HepG2 (cell line): ENCODE results near the gene HSD17B2. TPM values are rescaled to one million over a fixed set of nuclear protein-coding genes. Genes with fewer than 3 reads are reported as not detected.

Experiments used
- ARID2 ChIP-seq: sonication (generic); formaldehyde crosslinking; IDR thresholded peaks from 2 replicates; pipeline ENCODE4 v1.8.1; 2022; ENCODE audit warnings: mild to moderate bottlenecking, missing genetic modification reagents, borderline replicate concordance
- CEBPG ChIP-seq: IDR thresholded peaks from 2 replicates; pipeline ENCODE4 v1.6.1; 2016
- CTCF ChIP-seq: sonication (generic); formaldehyde crosslinking; IDR thresholded peaks from 2 replicates; pipeline ENCODE4 v1.5.0; 2020; ENCODE audit warnings: mild to moderate bottlenecking, missing genetic modification reagents, moderate library complexity
- IRF2 ChIP-seq: IDR thresholded peaks from 2 replicates; pipeline ENCODE4 v1.6.1; 2018; ENCODE audit warnings: missing genetic modification reagents, missing compliant biosample characterization
- MYC ChIP-seq: sonication (generic); formaldehyde crosslinking; IDR thresholded peaks from 2 replicates; pipeline ENCODE4 v1.9.0; 2021; ENCODE audit warnings: missing genetic modification reagents, borderline replicate concordance
- RFX1 ChIP-seq: fragments of 450-650 bp; IDR thresholded peaks from 2 replicates; pipeline ENCODE4 v1.6.1; 2017
- SOX5 ChIP-seq: IDR thresholded peaks from 2 replicates; pipeline ENCODE4 v1.6.1; 2016; ENCODE audit warnings: borderline replicate concordance
- TARDBP ChIP-seq: sonication (generic); formaldehyde crosslinking; IDR thresholded peaks from 2 replicates; pipeline ENCODE4 v1.8.0; 2022; ENCODE audit warnings: mild to moderate bottlenecking, missing genetic modification reagents
- TGIF2 ChIP-seq: IDR thresholded peaks from 2 replicates; pipeline ENCODE4 v1.6.1; 2016; ENCODE audit warnings: control low read depth, missing compliant biosample characterization
- THYN1 ChIP-seq: sonication (generic); formaldehyde crosslinking; IDR thresholded peaks from 2 replicates; pipeline ENCODE4 v1.8.1; 2023; ENCODE audit warnings: low read depth, mild to moderate bottlenecking, moderate library complexity, missing genetic modification reagents, borderline replicate concordance
- ZNF326 ChIP-seq: sonication (generic); formaldehyde crosslinking; IDR thresholded peaks from 2 replicates; pipeline ENCODE4 v1.4.0; 2020; ENCODE audit warnings: missing genetic modification reagents, borderline replicate concordance
- polyA plus RNA-seq, 8 experiments: library from polyadenylated mRNA; depleted of rRNA in 3 of 8; stranded (reverse) in 7 of 8; unstranded in 1 of 8; fragments of >200 nt; fragmentation: Illumina TruSeq in 4 of 8; extraction: Trizol in 4 of 8; gene quantifications; 2 replicates each; pipeline versions ENCODE4 v1.2.1 to v1.2.3, GENCODE V29; 2011 to 2016; ENCODE audit warnings: low read depth in 4 of 8, missing spikeins in 1 of 8, mixed read lengths in 1 of 8; ENCODE audit not compliant: insufficient read depth in 1 of 8
- total RNA-seq, 5 experiments: library from RNA; depleted of rRNA; stranded (reverse); fragments of >200 nt; fragmentation: Illumina TruSeq; extraction: Trizol; gene quantifications; 2 replicates each; pipeline ENCODE4 v1.2.3, GENCODE V29; 2016; ENCODE audit warnings: low read depth in 1 of 5
- TF ChIP-seq, protein P1 (sequence below): sonication (generic); formaldehyde crosslinking; conservative IDR thresholded peaks from 2 replicates; pipeline ENCODE4 v1.4.0; 2020; ENCODE audit warnings: missing genetic modification reagents
- TF ChIP-seq, protein P2 (sequence below): sonication (generic); formaldehyde crosslinking; IDR thresholded peaks from 2 replicates; pipeline ENCODE4 v1.5.1; 2020; ENCODE audit warnings: missing genetic modification reagents, mild to moderate bottlenecking, borderline replicate concordance
- TF ChIP-seq, protein P3 (sequence below): sonication (generic); formaldehyde crosslinking; IDR thresholded peaks from 2 replicates; pipeline ENCODE4 v1.5.0; 2020; ENCODE audit warnings: missing genetic modification reagents
- TF ChIP-seq, protein P4 (sequence below): IDR thresholded peaks from 2 replicates; pipeline ENCODE4 v1.4.0; 2020; ENCODE audit warnings: mild to moderate bottlenecking, missing genetic modification reagents

Gene HSD17B2
- total and polyA plus RNA-seq, 2 of the 13 experiments (the other 11 are each of a cell fraction or from before 2014, with no cell fraction given): 26.3 to 69.3 TPM

- no peak for TF ChIP-seq CTCF (CRISPR knock-in tag)
- TF ChIP-seq, protein P1, sequence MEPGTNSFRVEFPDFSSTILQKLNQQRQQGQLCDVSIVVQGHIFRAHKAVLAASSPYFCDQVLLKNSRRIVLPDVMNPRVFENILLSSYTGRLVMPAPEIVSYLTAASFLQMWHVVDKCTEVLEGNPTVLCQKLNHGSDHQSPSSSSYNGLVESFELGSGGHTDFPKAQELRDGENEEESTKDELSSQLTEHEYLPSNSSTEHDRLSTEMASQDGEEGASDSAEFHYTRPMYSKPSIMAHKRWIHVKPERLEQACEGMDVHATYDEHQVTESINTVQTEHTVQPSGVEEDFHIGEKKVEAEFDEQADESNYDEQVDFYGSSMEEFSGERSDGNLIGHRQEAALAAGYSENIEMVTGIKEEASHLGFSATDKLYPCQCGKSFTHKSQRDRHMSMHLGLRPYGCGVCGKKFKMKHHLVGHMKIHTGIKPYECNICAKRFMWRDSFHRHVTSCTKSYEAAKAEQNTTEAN: 0 out of 2 replicates have a peak, but pooled peaks have one; percentile 39
- no peak for TF ChIP-seq RFX1
- no peak for TF ChIP-seq ARID2 (CRISPR knock-in tag)
- TF ChIP-seq TARDBP: peak; percentile 54; the same call in 1 of the 2 replicates
- TF ChIP-seq IRF2: peak; percentile 71; the same call in 1 of the 2 replicates
- TF ChIP-seq THYN1 (CRISPR knock-in tag): no peak
- no peak for TF ChIP-seq MYC
- peak; percentile 89 for TF ChIP-seq CEBPG (CRISPR knock-in tag)
- 0 out of 2 replicates have a peak, but pooled peaks have one; percentile 28 for TF ChIP-seq ZNF326 (CRISPR knock-in tag)
- TF ChIP-seq, protein P2, sequence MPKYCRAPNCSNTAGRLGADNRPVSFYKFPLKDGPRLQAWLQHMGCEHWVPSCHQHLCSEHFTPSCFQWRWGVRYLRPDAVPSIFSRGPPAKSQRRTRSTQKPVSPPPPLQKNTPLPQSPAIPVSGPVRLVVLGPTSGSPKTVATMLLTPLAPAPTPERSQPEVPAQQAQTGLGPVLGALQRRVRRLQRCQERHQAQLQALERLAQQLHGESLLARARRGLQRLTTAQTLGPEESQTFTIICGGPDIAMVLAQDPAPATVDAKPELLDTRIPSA (CRISPR knock-in tag): no peak
- TF ChIP-seq, protein P3, sequence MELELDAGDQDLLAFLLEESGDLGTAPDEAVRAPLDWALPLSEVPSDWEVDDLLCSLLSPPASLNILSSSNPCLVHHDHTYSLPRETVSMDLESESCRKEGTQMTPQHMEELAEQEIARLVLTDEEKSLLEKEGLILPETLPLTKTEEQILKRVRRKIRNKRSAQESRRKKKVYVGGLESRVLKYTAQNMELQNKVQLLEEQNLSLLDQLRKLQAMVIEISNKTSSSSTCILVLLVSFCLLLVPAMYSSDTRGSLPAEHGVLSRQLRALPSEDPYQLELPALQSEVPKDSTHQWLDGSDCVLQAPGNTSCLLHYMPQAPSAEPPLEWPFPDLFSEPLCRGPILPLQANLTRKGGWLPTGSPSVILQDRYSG (CRISPR knock-in tag): no peak
- peak; percentile 57; the same call in 1 of the 2 replicates for TF ChIP-seq SOX5 (CRISPR knock-in tag)
- 0 out of 2 replicates have a peak, but pooled peaks have one; percentile 38 for TF ChIP-seq TGIF2 (CRISPR knock-in tag)
- TF ChIP-seq, protein P4, sequence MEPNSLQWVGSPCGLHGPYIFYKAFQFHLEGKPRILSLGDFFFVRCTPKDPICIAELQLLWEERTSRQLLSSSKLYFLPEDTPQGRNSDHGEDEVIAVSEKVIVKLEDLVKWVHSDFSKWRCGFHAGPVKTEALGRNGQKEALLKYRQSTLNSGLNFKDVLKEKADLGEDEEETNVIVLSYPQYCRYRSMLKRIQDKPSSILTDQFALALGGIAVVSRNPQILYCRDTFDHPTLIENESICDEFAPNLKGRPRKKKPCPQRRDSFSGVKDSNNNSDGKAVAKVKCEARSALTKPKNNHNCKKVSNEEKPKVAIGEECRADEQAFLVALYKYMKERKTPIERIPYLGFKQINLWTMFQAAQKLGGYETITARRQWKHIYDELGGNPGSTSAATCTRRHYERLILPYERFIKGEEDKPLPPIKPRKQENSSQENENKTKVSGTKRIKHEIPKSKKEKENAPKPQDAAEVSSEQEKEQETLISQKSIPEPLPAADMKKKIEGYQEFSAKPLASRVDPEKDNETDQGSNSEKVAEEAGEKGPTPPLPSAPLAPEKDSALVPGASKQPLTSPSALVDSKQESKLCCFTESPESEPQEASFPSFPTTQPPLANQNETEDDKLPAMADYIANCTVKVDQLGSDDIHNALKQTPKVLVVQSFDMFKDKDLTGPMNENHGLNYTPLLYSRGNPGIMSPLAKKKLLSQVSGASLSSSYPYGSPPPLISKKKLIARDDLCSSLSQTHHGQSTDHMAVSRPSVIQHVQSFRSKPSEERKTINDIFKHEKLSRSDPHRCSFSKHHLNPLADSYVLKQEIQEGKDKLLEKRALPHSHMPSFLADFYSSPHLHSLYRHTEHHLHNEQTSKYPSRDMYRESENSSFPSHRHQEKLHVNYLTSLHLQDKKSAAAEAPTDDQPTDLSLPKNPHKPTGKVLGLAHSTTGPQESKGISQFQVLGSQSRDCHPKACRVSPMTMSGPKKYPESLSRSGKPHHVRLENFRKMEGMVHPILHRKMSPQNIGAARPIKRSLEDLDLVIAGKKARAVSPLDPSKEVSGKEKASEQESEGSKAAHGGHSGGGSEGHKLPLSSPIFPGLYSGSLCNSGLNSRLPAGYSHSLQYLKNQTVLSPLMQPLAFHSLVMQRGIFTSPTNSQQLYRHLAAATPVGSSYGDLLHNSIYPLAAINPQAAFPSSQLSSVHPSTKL: peak; percentile 88
Observed at GRCh38 chr16:82062645-82063058, 27.6 kb downstream of the HSD17B2 start (continued).
